PC-9 (cell line): Measurements from ENCODE around the gene ST7. TPM values are rescaled to one million over a fixed set of nuclear protein-coding genes. Genes with fewer than 3 reads are reported as not detected.

Experiments used
- BruUV-seq: library from RNA; stranded (reverse); fragments of 400-500 nt; replicated peaks from 2 replicates; lab custom pipeline; 2021; lab: Mats Ljungman, UMichigan
- CTCF ChIA-PET: fragments of 300-600 bp; sonication (Branson Sonifier 250); formaldehyde crosslinking; loops from one replicate; lab custom pipeline; 2022; ENCODE audit warnings: antibody characterized with exemption; lab: Charles Lee
- POLR2A ChIA-PET: fragments of 300-600 bp; sonication (Branson Sonifier 250); formaldehyde crosslinking; loops from one replicate; lab custom pipeline; 2022; ENCODE audit warnings: antibody characterized with exemption; ENCODE audit not compliant: unreplicated experiment; lab: Charles Lee
- DNase-seq, 2 experiments: peaks; one replicate each; pipeline versions ENCODE4 v3.0.0 to v3.0.0-alpha.2; 2015 to 2022; ENCODE audit warnings: mixed read lengths in 1 of 2
- H2AFZ ChIP-seq: fragments of 200-600 bp; sonication (generic); 2 replicates; pipeline ENCODE4 v1.8.1; 2017; ENCODE audit warnings: antibody characterized with exemption
- H3F3A ChIP-seq: fragments of 200-600 bp; sonication (generic); 2 replicates; pipeline ENCODE4 v1.8.1; 2017; ENCODE audit warnings: antibody characterized with exemption, mild to moderate bottlenecking, low read depth; ENCODE audit not compliant: insufficient read depth
- H3K27ac ChIP-seq: fragments of 200-600 bp; sonication (generic); 2 replicates; pipeline ENCODE4 v1.6.1; 2016; ENCODE audit warnings: mixed run types
- H3K27me3 ChIP-seq: fragments of 200-600 bp; sonication (generic); 2 replicates; pipeline ENCODE4 v1.6.1; 2016; ENCODE audit warnings: low read depth, mixed run types; ENCODE audit not compliant: insufficient read depth
- H3K36me3 ChIP-seq: fragments of 200-600 bp; sonication (generic); 2 replicates; pipeline ENCODE4 v1.6.1; 2016; ENCODE audit warnings: low read depth, mixed run types
- H3K4me1 ChIP-seq: fragments of 200-600 bp; sonication (generic); replicated peaks from 2 replicates; pipeline ENCODE4 v1.6.1; 2016; ENCODE audit warnings: mixed run types; ENCODE audit not compliant: insufficient read depth
- H3K4me2 ChIP-seq: fragments of 200-600 bp; sonication (generic); 2 replicates; pipeline ENCODE4 v1.6.1; 2017; ENCODE audit warnings: mixed run types
- H3K4me3 ChIP-seq: fragments of 200-600 bp; sonication (generic); 2 replicates; pipeline ENCODE4 v1.6.1; 2016; ENCODE audit warnings: mixed run types
- H3K79me2 ChIP-seq: fragments of 200-600 bp; sonication (generic); 2 replicates; pipeline ENCODE4 v1.6.1; 2017; ENCODE audit warnings: low read depth, mixed run types
- H3K9me2 ChIP-seq: fragments of 200-600 bp; sonication (generic); 2 replicates; pipeline ENCODE4 v1.8.1; 2017; ENCODE audit warnings: mild to moderate bottlenecking; ENCODE audit not compliant: insufficient read depth
- H3K9me3 ChIP-seq: fragments of 200-600 bp; sonication (generic); 2 replicates; pipeline ENCODE4 v1.8.1; 2016; ENCODE audit warnings: low read depth; ENCODE audit not compliant: insufficient read depth
- H4K20me1 ChIP-seq: fragments of 200-600 bp; sonication (generic); 2 replicates; pipeline ENCODE4 v1.8.1; 2017; ENCODE audit not compliant: insufficient read depth
- CTCF ChIP-seq: fragments of 200-600 bp; sonication (generic); conservative IDR thresholded peaks from 2 replicates; pipeline ENCODE4 v1.6.1; 2017; ENCODE audit warnings: mixed run types, antibody characterized with exemption, mild to moderate bottlenecking, moderate library complexity
- EZH2 ChIP-seq: fragments of 200-600 bp; sonication (generic); IDR thresholded peaks from 2 replicates; pipeline ENCODE4 v1.8.0; 2017; ENCODE audit warnings: antibody characterized with exemption, low read depth
- intact Hi-C: fragments of 100-400 bp; cut with micrococcal nuclease; formaldehyde crosslinking; loops from one replicate; pipeline ENCODE4 v1.10.0; 2022; ENCODE audit not compliant: unreplicated experiment
- total RNA-seq: library from RNA; stranded (reverse); gene quantifications from 2 replicates; pipeline ENCODE4 v1.2.3, GENCODE V29; 2021

Gene ST7
- total RNA-seq, 1 experiment from 2014 or later, result 25.8 TPM

- no peaks in the 10 kb centered on the region for H3K9me3 ChIP-seq
- H4K20me1 ChIP-seq, result no peaks in the 10 kb centered on the region
- H3K27ac ChIP-seq, result no peak overlapping the region
- peaks cover 4% of the 10 kb centered on the region; the same call in 1 of the 2 replicates for H3F3A ChIP-seq
- BruUV-seq, result no TSS peak
- TF ChIP-seq EZH2, result no peak
- TF ChIP-seq CTCF, result no peak
- no peaks in the 10 kb centered on the region for H3K36me3 ChIP-seq
- CTCF ChIA-PET, result no interaction called here
- no peaks in the 10 kb centered on the region for H3K4me1 ChIP-seq
- POLR2A ChIA-PET, result interaction anchor here (0.5 to 0.6 kb wide), 2 partner anchors 21 to 24 kb away, joined by 5 to 15 read pairs; no protein-coding TSS in a partner anchor
- H2AFZ ChIP-seq, result no peak overlapping the region
- H3K27me3 ChIP-seq, result no peaks in the 10 kb centered on the region
- intact Hi-C loops, result no loop called here
- H3K4me3 ChIP-seq, result no peak overlapping the region
- no peak for DNase-seq
- H3K4me2 ChIP-seq, result no peak overlapping the region
- H3K79me2 ChIP-seq, result 0 out of 2 replicates have a peak, but pooled peaks cover 3% of the 10 kb centered on the region
- no peaks in the 10 kb centered on the region for H3K9me2 ChIP-seq
Measured at GRCh38 chr7:117087639-117088396, 134.5 kb downstream of the ST7 start.

- Histone ChIP-seq H3K36me3 (no peaks in the 10 kb centered on the region), H4K20me1 (no peaks in the 10 kb centered on the region), H3K27me3 (no peaks in the 10 kb centered on the region), H3K27ac (no peak overlapping the region), H3K4me2 (no peak overlapping the region), H2AFZ (no peak overlapping the region), H3K4me3 (no peak overlapping the region), H3F3A (peaks cover 4% of the 10 kb centered on the region; the same call in 1 of the 2 replicates), H3K9me2 (no peaks in the 10 kb centered on the region), H3K79me2 (0 out of 2 replicates have a peak, but pooled peaks cover 3% of the 10 kb centered on the region), H3K9me3 (no peaks in the 10 kb centered on the region), H3K4me1 (no peaks in the 10 kb centered on the region)
- intact Hi-C loops, result no loop called here
- POLR2A ChIA-PET, result interaction anchor here (0.5 to 0.6 kb wide), 2 partner anchors 21 to 46 kb away, joined by 3 to 5 read pairs; no protein-coding TSS in a partner anchor
- TF ChIP-seq CTCF (no peak), EZH2 (no peak)
- no TSS peak for BruUV-seq
- CTCF ChIA-PET, result interaction anchor here (0.5 kb wide), 1 partner anchor 9 kb away, joined by 8 read pairs; no protein-coding TSS in a partner anchor
- no peak for DNase-seq
Measured at GRCh38 chr7:117088623-117089194, 135.4 kb downstream of the ST7 start.

GRCh38 chr7:117090791-117091190, 137.5 kb downstream of the ST7 start:
- ChIA-PET CTCF (no interaction called here), POLR2A (no interaction called here)
- intact Hi-C loops, result no loop called here
- DNase-seq, result no peak
- no peaks in the 10 kb centered on the region for H3F3A ChIP-seq
- no peak overlapping the region for H3K27ac ChIP-seq
- no peaks in the 10 kb centered on the region for H4K20me1 ChIP-seq
- H3K4me2 ChIP-seq, result no peak overlapping the region
- no peaks in the 10 kb centered on the region for H3K4me1 ChIP-seq
- H3K9me2 ChIP-seq, result no peaks in the 10 kb centered on the region
- H2AFZ ChIP-seq, result no peak overlapping the region
- BruUV-seq, result no TSS peak
- no peak for TF ChIP-seq CTCF
- TF ChIP-seq EZH2, result no peak
- no peaks in the 10 kb centered on the region for H3K36me3 ChIP-seq
- H3K79me2 ChIP-seq, result 0 out of 2 replicates have a peak, but pooled peaks cover 3% of the 10 kb centered on the region
- H3K4me3 ChIP-seq, result no peak overlapping the region
- no peaks in the 10 kb centered on the region for H3K27me3 ChIP-seq
- no peaks in the 10 kb centered on the region for H3K9me3 ChIP-seq
